Breast epithelium (tissue), 4 donors: ENCODE measurements around the gene TOR3A. TPM values are rescaled to one million over a fixed set of nuclear protein-coding genes. Genes with fewer than 3 reads are reported as not detected.

ENCODE experiments used
- DNase-seq, 2 donors: peaks; one replicate each; pipeline ENCODE4 v3.0.0-alpha.2; 2019; ENCODE audit warnings: low spot score in 2 of 2
- H3K27ac ChIP-seq, 2 donors: fragments of 200-600 bp; sonication (generic) in 1 of 2; one replicate each; pipeline ENCODE4 v1.5.1; 2016 to 2019; ENCODE audit warnings: mild to moderate bottlenecking in 1 of 2
- H3K27me3 ChIP-seq, 2 donors: fragments of 200-600 bp; sonication (generic) in 1 of 2; one replicate each; pipeline versions ENCODE4 v1.5.1 to v1.6.0; 2017 to 2019; ENCODE audit warnings: control low read depth in 1 of 2, mild to moderate bottlenecking in 1 of 2
- H3K36me3 ChIP-seq: fragments of 200-600 bp; one replicate; pipeline ENCODE4 v1.5.1; 2019
- H3K4me1 ChIP-seq, 2 donors: fragments of 200-600 bp; sonication (generic); one replicate each; pipeline ENCODE4 v1.5.1; 2016 to 2019; ENCODE audit warnings: control low read depth in 1 of 2
- H3K4me3 ChIP-seq, 3 donors: fragments of 200-600 bp; sonication (generic); 1 replicate in 2 of 3; 2 replicates in 1 of 3; pipeline ENCODE4 v1.5.1; 2016 to 2019; ENCODE audit warnings: mild to moderate bottlenecking in 3 of 3, moderate library complexity in 2 of 3
- H3K9me3 ChIP-seq, 2 donors: fragments of 200-600 bp; sonication (generic) in 1 of 2; one replicate each; pipeline ENCODE4 v1.5.1; 2016 to 2019; ENCODE audit warnings: control low read depth in 1 of 2
- CTCF ChIP-seq, 3 donors: fragments of 450-650 bp; IDR thresholded peaks; one replicate each; pipeline ENCODE4 v1.5.1; 2016 to 2017; ENCODE audit warnings: antibody characterized with exemption in 3 of 3, mild to moderate bottlenecking in 3 of 3, moderate library complexity in 3 of 3
- POLR2A ChIP-seq: fragments of 450-650 bp; IDR thresholded peaks from one replicate; pipeline ENCODE4 v1.6.1; 2016; ENCODE audit warnings: antibody characterized with exemption, mild to moderate bottlenecking, moderate library complexity
- POLR2AphosphoS5 ChIP-seq, 3 donors: sonication (generic); formaldehyde crosslinking; IDR thresholded peaks; one replicate each; pipeline ENCODE4 v1.6.1; 2017; ENCODE audit warnings: antibody characterized with exemption in 3 of 3
- intact Hi-C: fragments of 100-400 bp; cut with DNase I; formaldehyde crosslinking; loops from one replicate; pipeline ENCODE4 v1.15.1; 2023; ENCODE audit warnings: low total_unique reads
- total RNA-seq, 3 donors: library from RNA; depleted of rRNA; stranded (reverse); fragments of >200 nt; gene quantifications; one replicate each; pipeline ENCODE4 v1.1.0, GENCODE V29; 2016

Gene TOR3A
- total RNA-seq, 3 donors from 2014 or later: 32.8 to 50.5 (median 35.6) TPM

DNA sequence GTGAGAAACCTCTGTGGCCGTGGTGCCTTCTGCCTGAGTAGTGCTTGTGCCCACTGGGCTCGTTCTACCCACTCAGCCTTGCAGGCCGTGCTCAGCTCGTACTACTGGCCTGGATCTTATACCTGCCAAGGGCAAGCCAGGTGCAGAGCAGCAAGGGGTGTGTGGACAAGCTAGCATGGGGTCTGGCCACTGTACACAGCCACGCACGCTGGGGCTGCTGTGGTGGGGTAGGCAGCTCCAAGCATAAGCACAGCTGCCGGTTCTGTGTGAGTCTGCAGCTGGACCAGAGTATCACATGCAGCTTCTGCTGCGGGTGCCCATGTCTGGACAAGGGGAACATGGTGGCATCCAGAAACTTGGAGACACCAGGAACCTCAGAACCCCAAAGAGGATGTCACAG lies 39.8 kb upstream of the TOR3A start:
- Histone ChIP-seq H3K4me1 (no peaks in the 10 kb centered on the region), H3K27me3 (no peaks in the 10 kb centered on the region), H3K9me3 (no peaks in the 10 kb centered on the region), H3K4me3 (no peak overlapping the region), H3K27ac (no peak overlapping the region), H3K36me3 (no peaks in the 10 kb centered on the region)
- no peak for TF ChIP-seq POLR2A
- no peak for TF ChIP-seq CTCF (IDR thresholded peaks at IDR 0.05)
- no peak for TF ChIP-seq POLR2AphosphoS5 (IDR thresholded peaks at IDR 0.05)
- DNase-seq: no peak
- intact Hi-C loops: no loop called here

- H3K4me1 ChIP-seq: no peaks in the 10 kb centered on the region
- H3K27me3 ChIP-seq: no peaks in the 10 kb centered on the region
- no peak for DNase-seq
- H3K4me3 ChIP-seq: no peak overlapping the region
- H3K9me3 ChIP-seq: no peaks in the 10 kb centered on the region
- H3K27ac ChIP-seq: no peak overlapping the region
- intact Hi-C loops: no loop called here
- no peak for TF ChIP-seq POLR2AphosphoS5 (IDR thresholded peaks at IDR 0.05)
- TF ChIP-seq POLR2A: no peak
- H3K36me3 ChIP-seq: no peaks in the 10 kb centered on the region
Measured at GRCh38 chr1:179042700-179043099, 39.2 kb upstream of the TOR3A start.

DNA sequence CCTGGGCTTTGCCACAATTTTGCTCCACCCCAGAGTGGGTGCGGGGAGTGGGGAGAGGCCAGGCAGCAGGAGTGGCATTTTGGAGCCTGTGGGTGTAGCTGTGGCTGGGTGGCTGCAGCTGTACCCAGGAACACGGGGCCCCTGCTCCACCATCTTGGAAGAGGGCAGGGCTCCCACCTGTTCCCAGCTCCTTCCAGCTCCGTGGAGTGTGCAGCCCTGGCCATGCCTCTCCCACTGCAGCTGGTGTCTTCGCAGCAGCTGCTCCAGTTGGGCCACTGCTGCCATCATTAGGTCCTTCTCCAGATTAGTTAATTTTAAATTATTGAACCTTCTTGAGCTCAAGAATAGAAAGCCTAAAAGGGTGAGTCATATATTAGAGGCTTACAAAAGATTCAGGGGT lies 38.6 kb upstream of the TOR3A start:
- Histone ChIP-seq H3K4me3 (no peak overlapping the region), H3K9me3 (no peaks in the 10 kb centered on the region), H3K4me1 (no peaks in the 10 kb centered on the region), H3K27ac (no peak overlapping the region), H3K27me3 (no peaks in the 10 kb centered on the region), H3K36me3 (no peaks in the 10 kb centered on the region)
- no peak for DNase-seq
- intact Hi-C loops: no loop called here
- TF ChIP-seq CTCF (IDR thresholded peaks at IDR 0.05) (no peak), POLR2AphosphoS5 (IDR thresholded peaks at IDR 0.05) (no peak), POLR2A (no peak)

DNA sequence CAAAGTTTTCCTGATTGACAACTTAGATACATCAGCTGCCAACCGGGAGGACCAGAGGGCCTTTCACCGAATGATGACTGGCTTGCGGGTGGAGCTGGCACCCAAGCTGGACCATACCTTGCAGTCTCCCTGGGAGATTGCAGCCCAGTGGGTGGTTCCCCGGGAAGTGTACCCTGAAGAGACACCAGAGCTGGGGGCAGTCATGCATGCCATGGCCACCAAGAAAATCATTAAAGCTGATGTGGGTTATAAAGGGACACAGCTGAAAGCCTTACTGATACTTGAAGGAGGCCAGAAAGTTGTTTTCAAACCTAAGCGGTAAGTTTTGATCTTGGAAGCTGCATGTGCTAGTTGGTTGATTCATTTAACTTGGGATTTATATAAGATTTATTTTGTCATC lies 38.0 kb upstream of the TOR3A start:
- no peaks in the 10 kb centered on the region for H3K36me3 ChIP-seq
- no peaks in the 10 kb centered on the region for H3K4me1 ChIP-seq
- H3K9me3 ChIP-seq: no peaks in the 10 kb centered on the region
- no peak overlapping the region for H3K4me3 ChIP-seq
- no peaks in the 10 kb centered on the region for H3K27me3 ChIP-seq
- no peak for DNase-seq
- TF ChIP-seq POLR2AphosphoS5 (IDR thresholded peaks at IDR 0.05) (no peak), POLR2A (no peak), CTCF (IDR thresholded peaks at IDR 0.05) (no peak)
- intact Hi-C loops: no loop called here
- no peak overlapping the region for H3K27ac ChIP-seq

DNA sequence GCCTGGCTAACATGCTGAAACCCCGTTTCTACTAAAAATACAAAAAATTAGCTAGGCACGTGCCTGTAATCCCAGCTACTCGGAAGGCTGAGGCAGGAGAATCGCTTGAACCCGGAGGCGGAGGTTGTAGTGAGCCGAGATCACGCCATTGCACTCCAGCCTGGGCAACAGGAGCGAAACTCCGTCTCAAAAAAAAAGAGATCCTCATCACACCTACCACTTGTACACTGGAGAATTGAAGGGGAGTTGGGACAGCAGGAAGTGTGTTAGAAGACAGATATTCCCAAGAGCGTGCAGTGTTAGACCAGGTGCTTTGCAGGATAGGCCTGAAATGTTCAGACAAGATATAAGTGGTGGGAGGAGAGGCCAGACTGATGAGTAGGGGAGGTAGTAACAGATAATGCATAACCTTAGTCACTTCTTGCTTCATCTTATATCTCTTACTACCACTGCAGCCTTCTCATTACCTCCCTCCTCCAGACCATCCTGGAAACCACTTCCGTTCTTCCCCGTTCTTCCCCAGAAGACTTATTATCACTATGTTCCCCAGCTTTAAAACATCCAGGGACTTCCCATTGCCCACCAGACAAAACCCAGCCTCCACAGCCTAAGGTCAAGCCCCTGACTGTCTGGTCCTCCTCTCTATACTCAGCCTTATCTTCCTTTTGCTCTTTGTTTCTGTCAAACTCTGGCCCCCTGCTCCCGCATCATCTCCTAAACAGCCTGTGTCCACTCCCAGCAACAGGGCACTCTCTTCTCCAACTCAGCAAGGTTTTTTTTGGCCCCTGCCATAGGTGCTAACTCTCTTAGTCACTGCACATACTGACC lies 34.8 kb upstream of the TOR3A start:
- DNase-seq: no peak
- peaks cover 2% of the 10 kb centered on the region for H3K36me3 ChIP-seq
- TF ChIP-seq POLR2A (no peak), POLR2AphosphoS5 (IDR thresholded peaks at IDR 0.05) (no peak), CTCF (IDR thresholded peaks at IDR 0.05) (no peak)
- H3K27me3 ChIP-seq: no peaks in the 10 kb centered on the region
- no peak overlapping the region for H3K27ac ChIP-seq
- no peaks in the 10 kb centered on the region for H3K9me3 ChIP-seq
- H3K4me3 ChIP-seq: no peak overlapping the region
- H3K4me1 ChIP-seq: no peaks in the 10 kb centered on the region
- intact Hi-C loops: no loop called here
